ENCODE results near the gene PI16.
"Not testable (repeated sequence)": the region's sequence is repeated elsewhere in the genome, so short reads cannot be mapped to it uniquely, and the experiment has no call there.

PI16 gene

DNA sequence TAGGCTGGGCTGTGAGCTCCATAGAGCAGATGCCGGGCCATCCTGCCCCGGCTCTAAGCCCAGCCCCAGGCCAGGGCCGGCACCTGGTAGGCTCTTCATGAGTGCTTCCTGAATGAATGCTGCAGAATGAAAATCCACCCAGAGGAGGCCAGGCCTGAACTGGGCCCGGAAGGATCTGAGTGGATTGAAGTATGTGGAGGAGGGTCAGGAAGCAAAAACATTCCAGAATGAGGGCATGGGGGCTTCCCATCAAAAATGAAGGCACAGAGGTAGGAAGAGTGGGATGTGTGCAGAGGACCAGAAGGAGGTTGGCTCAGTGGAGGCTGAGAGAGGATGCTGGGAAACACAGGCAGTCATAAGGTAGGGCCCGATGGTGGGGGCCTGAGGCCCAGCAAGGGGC, 15.5 kb upstream of the PI16 start:
- H3K27ac Mint-ChIP-seq; H3K27me3 Mint-ChIP-seq; H3K4me3 Mint-ChIP-seq; H3K9me3 Mint-ChIP-seq (ENCODE audit: low read depth); H3K4me1 Mint-ChIP-seq (ENCODE audit: low read depth); H3K36me3 Mint-ChIP-seq: not testable (repeated sequence)

- Mint-ChIP-seq H3K27me3 (peaks cover 3% of the 10 kb centered on the region), H3K27ac (no peak overlapping the region), H3K4me3 (no peak overlapping the region), H3K4me1 (ENCODE audit: low read depth) (no peaks in the 10 kb centered on the region), H3K36me3 (peaks cover 6% of the 10 kb centered on the region), H3K9me3 (ENCODE audit: low read depth) (no peaks in the 10 kb centered on the region)
Observed at GRCh38 chr6:36940027-36940426, 14.5 kb upstream of the PI16 start.

- not testable (repeated sequence) for H3K4me1 Mint-ChIP-seq (ENCODE audit: low read depth); H3K9me3 Mint-ChIP-seq (ENCODE audit: low read depth)
Observed at GRCh38 chr6:36941561-36941960, 13.0 kb upstream of the PI16 start.

DNA sequence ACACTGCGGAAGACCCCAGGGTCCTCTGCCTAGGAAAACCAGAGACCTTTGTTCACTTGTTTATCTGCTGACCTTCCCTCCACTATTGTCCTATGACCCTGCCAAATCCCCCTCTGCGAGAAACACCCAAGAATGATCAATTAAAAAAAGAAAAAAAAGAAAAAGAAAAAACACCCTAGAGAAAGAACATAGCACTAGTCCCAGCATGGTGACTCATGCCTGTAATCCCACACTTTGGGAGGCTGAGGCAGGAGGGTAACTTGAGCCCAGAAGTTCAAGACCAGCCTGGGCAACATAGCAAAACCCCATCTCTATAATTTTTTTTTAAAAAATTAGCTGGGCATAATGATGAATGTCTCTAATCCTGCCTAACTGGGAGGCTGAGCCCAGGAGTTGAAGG, 12.2 kb upstream of the PI16 start:
- not testable (repeated sequence) for H3K4me3 Mint-ChIP-seq; H3K27me3 Mint-ChIP-seq; H3K4me1 Mint-ChIP-seq (ENCODE audit: low read depth); H3K27ac Mint-ChIP-seq; H3K9me3 Mint-ChIP-seq (ENCODE audit: low read depth); H3K36me3 Mint-ChIP-seq

More at GRCh38 chr6:36941561-36941960, 13.0 kb upstream of the PI16 start:
- H3K4me3 Mint-ChIP-seq, H3K36me3 Mint-ChIP-seq, H3K27ac Mint-ChIP-seq, H3K27me3 Mint-ChIP-seq: not testable (repeated sequence)

- Mint-ChIP-seq H3K4me3 (no peak overlapping the region), H3K27me3 (peaks cover 3% of the 10 kb centered on the region), H3K27ac (no peak overlapping the region), H3K9me3 (ENCODE audit: low read depth) (no peaks in the 10 kb centered on the region), H3K4me1 (ENCODE audit: low read depth) (peaks cover 10% of the 10 kb centered on the region), H3K36me3 (peaks cover 2% of the 10 kb centered on the region)
Observed at GRCh38 chr6:36944650-36945049, 9.9 kb upstream of the PI16 start.

DNA sequence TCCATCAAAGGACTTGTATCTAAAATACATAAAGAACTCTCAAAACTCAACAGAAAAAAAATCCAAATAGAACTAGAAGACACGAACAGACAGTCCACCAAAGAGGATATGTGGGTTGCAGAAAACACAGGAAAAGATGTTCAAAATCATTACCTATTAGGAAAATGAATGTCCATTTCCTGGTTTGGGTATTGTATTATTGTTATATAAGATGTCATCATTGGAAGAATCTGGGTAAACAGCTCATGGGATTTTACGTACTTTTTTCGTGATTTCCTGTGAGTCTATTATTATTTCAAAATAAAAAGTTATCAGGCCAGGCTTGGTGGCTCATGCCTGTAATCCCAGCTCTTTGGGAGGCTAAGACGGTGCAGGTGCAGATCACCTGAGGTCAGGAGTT, 9.2 kb upstream of the PI16 start:
- Mint-ChIP-seq H3K9me3 (ENCODE audit: low read depth) (no peaks in the 10 kb centered on the region), H3K27ac (no peak overlapping the region), H3K4me1 (ENCODE audit: low read depth) (peaks cover 10% of the 10 kb centered on the region), H3K36me3 (peaks cover 2% of the 10 kb centered on the region), H3K27me3 (peaks cover 1% of the 10 kb centered on the region), H3K4me3 (no peak overlapping the region)

DNA sequence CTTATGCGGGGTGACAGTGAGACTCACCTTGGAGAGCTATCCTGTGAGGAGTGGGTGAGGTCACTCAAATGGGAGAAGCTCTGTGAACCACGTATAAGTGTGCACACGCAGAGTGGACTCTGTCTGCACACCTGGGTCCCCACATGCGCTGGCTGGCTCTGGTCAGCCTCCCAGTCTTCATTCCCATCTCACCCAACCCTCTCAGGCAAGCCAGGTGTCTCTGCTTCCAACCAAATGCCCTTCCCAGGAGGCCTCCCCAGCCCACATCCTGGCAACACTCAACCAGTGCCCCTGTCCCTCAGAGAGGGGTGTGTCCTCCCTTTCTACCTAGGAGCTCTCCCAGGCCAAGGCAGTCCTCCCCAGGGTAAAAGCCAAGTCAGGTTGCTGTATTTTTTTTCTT, 8.0 kb upstream of the PI16 start:
- Mint-ChIP-seq H3K27ac (no peak overlapping the region), H3K36me3 (peaks cover 2% of the 10 kb centered on the region), H3K4me3 (no peak overlapping the region), H3K9me3 (ENCODE audit: low read depth) (no peaks in the 10 kb centered on the region), H3K4me1 (ENCODE audit: low read depth) (peaks cover 10% of the 10 kb centered on the region), H3K27me3 (no peaks in the 10 kb centered on the region)

DNA sequence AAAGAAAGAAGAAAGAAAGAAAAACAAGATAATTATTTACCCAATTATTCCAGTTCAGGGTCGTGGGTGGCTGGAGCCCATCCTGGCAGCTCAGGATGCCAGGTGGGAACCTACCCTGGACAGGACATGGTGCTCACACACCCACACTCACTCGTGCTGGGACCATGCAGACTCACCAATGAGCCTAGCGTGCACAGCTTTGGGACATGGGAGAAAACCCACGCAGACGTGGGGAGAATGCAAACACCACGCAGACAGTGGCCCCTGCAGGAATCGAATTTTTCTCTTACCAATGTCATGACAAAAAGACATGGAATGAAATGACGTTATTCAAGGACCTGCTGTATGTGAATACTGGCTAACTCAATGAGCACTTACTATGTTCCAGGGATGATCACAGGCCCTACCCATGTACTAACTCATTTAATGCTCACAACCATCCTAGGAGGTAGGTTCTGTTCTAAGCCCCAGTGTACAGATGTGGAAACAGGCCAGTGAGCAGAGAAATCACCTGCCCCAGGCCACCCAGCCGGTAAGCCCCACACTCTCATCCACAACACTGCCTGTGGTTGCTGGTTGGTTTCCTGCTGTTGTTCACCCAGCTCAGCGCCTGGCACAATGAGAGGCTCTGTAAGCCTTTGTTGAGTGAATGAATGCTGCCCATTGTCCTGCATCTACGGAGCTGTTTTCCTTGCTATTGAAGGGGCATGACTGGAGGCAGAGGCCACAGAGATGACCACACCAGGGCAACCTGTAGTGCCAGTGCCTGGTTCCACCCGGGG, 6.8 kb upstream of the PI16 start:
- Mint-ChIP-seq H3K4me3 (no peak overlapping the region), H3K27ac (no peak overlapping the region), H3K4me1 (ENCODE audit: low read depth) (peaks cover 10% of the 10 kb centered on the region), H3K9me3 (ENCODE audit: low read depth) (no peaks in the 10 kb centered on the region), H3K36me3 (peaks cover 2% of the 10 kb centered on the region), H3K27me3 (no peaks in the 10 kb centered on the region)

- not testable (repeated sequence) for H3K27me3 Mint-ChIP-seq; H3K4me3 Mint-ChIP-seq; H3K36me3 Mint-ChIP-seq; H3K9me3 Mint-ChIP-seq (ENCODE audit: low read depth); H3K27ac Mint-ChIP-seq
- H3K4me1 Mint-ChIP-seq (ENCODE audit: low read depth): peaks cover 18% of the 10 kb centered on the region
Observed at GRCh38 chr6:36949076-36949475, 5.5 kb upstream of the PI16 start.

GRCh38 chr6:36949636-36950035, 4.9 kb upstream of the PI16 start:
- no peaks in the 10 kb centered on the region for H3K9me3 Mint-ChIP-seq (ENCODE audit: low read depth)
- no peak overlapping the region for H3K27ac Mint-ChIP-seq
- no peaks in the 10 kb centered on the region for H3K27me3 Mint-ChIP-seq
- no peaks in the 10 kb centered on the region for H3K36me3 Mint-ChIP-seq
- H3K4me1 Mint-ChIP-seq (ENCODE audit: low read depth): peaks cover 24% of the 10 kb centered on the region
- H3K4me3 Mint-ChIP-seq: no peak overlapping the region

DNA sequence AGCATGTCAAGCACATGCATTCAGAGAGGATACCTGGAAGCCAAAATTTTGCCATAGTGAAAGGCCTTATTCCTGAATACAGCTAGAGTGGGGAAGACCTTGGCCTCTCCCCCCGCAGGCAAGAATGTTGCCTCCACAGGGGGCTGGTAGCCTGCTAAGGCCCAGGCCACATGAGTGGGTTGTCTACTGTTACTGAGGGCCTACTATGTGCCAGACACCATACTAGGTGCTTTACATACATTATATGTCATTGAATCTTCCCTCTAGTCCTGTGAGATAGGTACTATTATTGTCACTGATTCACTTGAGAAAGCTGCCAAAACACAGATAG, 642 bp upstream of the PI16 start:
- Mint-ChIP-seq H3K36me3 (no peaks in the 10 kb centered on the region), H3K27ac (no peak overlapping the region), H3K27me3 (no peaks in the 10 kb centered on the region), H3K9me3 (ENCODE audit: low read depth) (no peaks in the 10 kb centered on the region), H3K4me3 (no peak overlapping the region), H3K4me1 (ENCODE audit: low read depth) (peaks cover 28% of the 10 kb centered on the region)

GRCh38 chr6:36955136-36955535, 598 bp downstream of the PI16 start:
- Mint-ChIP-seq H3K9me3 (ENCODE audit: low read depth) (no peaks in the 10 kb centered on the region), H3K27me3 (no peaks in the 10 kb centered on the region), H3K36me3 (no peaks in the 10 kb centered on the region), H3K4me1 (ENCODE audit: low read depth) (peaks cover 28% of the 10 kb centered on the region), H3K27ac (no peak overlapping the region), H3K4me3 (no peak overlapping the region)

DNA sequence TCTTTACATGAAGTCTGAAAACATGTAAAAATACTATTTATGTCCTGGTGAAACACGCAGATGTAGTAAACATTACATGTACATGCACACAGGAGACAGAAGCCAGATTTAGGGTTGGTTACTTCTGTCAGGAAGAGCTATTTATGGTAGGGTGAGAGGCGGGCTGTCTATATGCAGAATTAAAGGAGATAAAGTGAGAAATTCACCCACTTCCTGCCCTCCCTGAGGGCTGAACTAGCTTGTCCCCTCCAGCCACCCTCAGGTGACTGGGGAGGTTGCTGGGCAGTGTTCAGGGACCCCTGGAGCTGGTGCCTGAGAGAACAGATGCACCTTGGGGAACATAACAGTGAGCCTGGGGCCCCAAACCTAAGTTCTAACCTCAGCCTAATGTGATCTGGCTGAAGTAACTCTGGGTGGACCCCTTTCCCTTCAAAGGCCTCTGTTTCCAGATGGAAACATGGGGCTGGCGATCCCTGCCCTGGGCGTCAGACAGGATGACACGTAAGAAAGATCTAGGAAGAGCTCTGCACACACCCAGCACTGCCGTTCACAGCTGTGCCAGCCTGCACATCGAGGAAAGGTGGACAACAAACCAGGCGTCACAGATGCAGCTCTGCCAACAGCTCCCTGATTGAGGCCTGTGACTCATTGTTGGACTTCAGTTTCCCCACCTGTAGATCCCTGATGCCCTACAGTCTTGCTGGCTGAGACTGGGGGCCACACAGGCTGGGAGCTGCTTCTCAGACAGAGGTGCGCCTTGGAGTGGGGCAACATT, 1.3 kb downstream of the PI16 start:
- H3K27ac Mint-ChIP-seq: no peak overlapping the region
- H3K9me3 Mint-ChIP-seq (ENCODE audit: low read depth): no peaks in the 10 kb centered on the region
- H3K4me1 Mint-ChIP-seq (ENCODE audit: low read depth): peaks cover 28% of the 10 kb centered on the region
- no peaks in the 10 kb centered on the region for H3K36me3 Mint-ChIP-seq
- no peak overlapping the region for H3K4me3 Mint-ChIP-seq
- no peaks in the 10 kb centered on the region for H3K27me3 Mint-ChIP-seq

DNA sequence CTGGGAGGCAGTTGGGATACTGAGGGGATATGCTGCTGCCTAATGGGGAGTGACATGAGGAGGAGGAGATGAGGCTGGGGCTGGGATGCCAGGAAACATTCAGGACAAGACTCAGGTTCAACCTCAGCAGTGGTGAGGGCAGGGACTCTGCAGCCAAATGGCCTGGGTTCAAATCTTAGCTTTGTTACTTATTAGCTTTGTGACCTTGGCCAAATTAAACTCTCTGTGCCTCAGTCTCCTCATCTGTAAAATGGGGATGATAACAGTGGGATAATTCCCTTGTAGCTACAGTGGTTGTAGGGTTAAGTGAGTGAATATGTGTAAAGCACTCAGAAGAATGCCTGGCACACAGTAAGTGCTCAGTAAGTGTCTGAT, 1.9 kb downstream of the PI16 start:
- Mint-ChIP-seq H3K27ac (no peak overlapping the region), H3K4me1 (ENCODE audit: low read depth) (peaks cover 28% of the 10 kb centered on the region), H3K4me3 (no peak overlapping the region), H3K36me3 (no peaks in the 10 kb centered on the region), H3K27me3 (no peaks in the 10 kb centered on the region), H3K9me3 (ENCODE audit: low read depth) (no peaks in the 10 kb centered on the region)

- Mint-ChIP-seq H3K27ac (no peak overlapping the region), H3K4me3 (no peak overlapping the region), H3K9me3 (ENCODE audit: low read depth) (no peaks in the 10 kb centered on the region), H3K27me3 (no peaks in the 10 kb centered on the region), H3K36me3 (no peaks in the 10 kb centered on the region), H3K4me1 (ENCODE audit: low read depth) (peaks cover 31% of the 10 kb centered on the region)
Observed at GRCh38 chr6:36957773-36958271, 3.3 kb downstream of the PI16 start.
